NOMO-1 treated with DMSO at 0.1 percent for 48 hours (cell line): Measurements from ENCODE around the gene PTGER3.
A peak's percentile ranks its signal among the peaks of the same experiment; 100 is the strongest.

Experiments
- DNase-seq: peaks from one replicate; lab custom pipeline; 2025; ENCODE audit not compliant: unreplicated experiment; lab: John Stamatoyannopoulos, UW

Gene PTGER3

DNA sequence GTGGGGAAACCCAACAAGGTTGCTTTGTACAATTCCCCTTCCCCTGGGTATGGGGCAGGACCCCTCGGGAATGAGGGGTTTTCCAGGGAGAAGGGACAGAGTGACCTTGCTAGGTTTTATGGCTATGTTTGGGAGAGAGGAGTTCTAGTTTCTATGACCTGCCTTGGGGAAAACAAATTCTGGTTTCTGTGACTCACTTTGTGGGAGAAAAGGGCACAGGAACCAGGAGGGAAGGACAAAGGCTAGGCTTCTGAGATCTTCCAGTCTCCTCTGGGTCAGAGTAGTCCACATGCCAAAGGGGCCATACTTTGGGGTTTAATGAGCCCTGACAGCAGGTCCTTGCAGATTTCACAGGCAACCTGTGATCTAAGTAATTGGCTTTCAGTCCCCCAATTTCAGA is 5.5 kb upstream of the PTGER3 start:
- DNase-seq: no peak

DNA sequence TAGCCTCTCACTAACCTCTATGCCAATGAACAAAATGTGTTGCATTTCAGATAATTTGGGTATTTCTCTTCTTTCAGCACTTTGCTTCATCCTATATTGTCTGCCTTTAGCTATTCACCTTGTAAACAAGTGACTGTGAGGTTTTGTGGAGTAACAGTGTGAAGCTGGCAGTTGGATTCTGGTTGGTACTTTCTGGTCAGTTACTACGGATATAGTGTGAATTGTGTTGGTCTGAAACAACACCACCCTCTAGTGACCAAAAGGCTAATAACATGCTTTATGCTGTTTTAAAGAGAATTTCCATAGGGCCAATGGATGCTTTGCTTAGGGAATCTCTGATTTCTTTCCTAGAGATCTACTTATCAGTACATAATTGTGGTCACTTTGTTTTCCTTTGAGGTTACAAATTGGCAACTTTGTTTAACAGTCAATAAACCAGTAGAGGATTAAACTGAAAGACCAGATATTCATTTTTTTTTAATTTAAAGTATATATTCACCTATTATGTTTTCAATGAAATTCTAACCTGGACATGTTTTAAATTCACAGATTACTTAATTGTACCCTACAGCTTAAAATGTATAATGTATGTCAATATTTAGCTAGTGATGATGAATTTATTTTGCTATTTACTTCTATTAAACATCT is 2.5 kb upstream of the PTGER3 start:
- DNase-seq: peak; percentile 63

DNA sequence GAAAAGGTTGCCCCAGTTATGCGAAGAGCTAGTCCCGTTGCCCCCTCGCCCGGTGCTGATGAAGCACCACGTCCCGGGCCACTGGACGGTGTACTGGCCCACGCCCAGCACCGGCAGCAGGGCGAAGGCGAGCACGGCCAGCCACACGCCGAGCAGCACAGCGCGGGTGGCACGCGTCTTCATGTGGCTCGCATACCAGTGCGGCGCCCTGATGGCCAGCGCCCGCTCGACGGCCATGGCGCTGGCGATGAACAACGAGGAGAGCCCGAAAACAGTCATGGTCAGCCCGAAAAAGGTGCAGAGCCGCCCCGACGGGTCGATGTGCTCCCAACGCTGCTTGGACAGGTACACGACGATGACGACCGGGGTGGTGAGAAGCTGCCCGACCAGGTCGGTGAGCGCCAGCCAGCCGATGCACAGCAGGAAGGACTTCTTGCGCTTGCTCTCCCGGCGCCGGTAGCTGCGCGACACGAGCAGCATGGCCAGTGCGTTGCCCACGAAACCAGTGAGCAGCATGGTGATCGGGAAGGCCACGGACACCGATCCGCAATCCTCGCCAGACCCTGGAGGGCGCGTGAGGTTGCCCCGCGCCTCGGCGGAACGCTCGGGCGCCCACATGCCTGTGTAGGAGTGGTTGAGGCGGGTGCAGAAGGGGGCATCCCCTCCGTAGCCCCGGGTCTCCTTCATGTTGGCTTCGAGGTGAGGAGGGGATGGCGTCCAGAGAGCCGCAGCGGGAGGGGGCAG is 553 bp downstream of the PTGER3 start:
- no peak for DNase-seq

DNA sequence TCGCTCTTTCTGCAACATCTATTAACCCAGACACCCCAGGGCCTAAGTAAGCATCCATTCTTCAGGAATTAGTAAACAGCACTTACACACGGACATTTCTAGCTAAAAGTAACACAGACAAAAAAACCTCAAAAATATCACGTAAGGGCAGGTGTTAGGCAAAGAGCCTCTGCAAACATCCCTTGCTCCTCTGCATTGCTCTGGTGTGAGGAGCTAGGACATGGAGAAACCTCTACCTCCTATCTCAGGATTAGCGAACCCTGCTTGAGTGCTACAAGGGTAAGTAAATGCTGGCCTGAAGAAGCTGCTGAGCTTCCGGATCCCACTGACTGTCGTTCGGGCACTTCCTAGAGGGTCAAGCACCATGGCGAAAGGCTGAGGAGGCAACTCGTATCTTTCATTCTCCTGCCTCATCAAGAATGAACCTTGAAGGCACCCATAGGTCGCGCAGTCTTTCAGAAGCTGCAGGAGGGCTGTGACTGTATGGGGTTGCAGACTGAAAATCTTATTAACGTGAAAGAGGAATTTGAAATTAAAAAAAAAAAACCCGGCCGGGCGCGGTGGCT is 2.1 kb downstream of the PTGER3 start:
- no peak for DNase-seq

DNA sequence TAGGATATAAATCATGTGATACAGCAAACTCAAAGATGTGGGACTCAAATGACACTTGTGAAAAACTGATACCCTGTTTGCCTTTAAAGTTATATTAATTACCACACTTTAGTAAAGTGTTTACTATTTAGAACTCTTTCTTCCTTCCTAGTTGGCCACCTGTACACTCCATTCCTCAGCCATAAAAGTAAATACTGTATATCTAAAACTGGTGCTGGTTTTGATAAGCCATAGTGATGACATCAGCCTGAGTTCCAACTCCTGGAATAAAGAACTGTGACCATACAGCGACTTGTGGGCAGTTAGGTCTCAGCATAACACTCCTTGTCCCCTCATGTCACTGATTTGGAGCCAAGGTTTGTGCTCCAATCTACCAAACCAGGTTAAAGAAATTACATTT is 2.8 kb downstream of the PTGER3 start:
- no peak for DNase-seq

DNA sequence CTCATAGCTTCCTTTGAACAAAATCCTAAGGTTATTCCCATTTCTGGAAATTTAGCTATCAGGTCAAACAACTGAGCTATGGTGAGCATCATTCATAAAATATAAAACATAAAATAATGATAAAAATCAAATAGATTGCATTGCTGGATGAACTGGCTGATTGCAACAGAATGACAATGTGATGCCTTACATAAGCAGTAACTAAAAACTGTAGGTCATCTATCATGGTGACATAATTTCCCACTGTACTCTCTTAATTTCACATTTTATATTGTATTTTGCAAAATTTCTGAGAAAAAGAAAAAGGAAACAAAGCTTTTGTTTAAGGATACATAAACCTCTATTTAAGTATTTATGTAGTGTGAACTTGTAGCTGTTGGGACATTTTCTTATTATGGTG is 4.6 kb downstream of the PTGER3 start:
- DNase-seq: no peak

DNA sequence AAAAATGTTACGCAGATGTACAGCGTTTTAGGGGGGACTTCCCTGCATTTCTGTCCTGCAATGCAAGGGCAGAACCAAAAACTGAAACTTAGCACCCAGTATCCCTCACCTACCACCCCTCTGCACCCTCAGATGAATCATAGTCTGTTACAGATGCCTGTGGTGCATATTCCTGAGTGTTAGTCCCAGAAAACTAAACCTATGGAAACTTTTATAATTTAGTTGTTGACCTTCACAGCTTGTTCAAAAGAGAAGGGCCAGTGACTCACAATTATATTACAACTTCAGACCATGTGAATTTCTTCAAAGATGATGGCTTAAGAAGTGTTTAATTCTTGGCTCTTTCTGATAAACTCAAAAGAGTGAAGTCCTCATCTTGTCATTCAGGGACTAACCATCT is 5.8 kb downstream of the PTGER3 start:
- DNase-seq: no peak

DNA sequence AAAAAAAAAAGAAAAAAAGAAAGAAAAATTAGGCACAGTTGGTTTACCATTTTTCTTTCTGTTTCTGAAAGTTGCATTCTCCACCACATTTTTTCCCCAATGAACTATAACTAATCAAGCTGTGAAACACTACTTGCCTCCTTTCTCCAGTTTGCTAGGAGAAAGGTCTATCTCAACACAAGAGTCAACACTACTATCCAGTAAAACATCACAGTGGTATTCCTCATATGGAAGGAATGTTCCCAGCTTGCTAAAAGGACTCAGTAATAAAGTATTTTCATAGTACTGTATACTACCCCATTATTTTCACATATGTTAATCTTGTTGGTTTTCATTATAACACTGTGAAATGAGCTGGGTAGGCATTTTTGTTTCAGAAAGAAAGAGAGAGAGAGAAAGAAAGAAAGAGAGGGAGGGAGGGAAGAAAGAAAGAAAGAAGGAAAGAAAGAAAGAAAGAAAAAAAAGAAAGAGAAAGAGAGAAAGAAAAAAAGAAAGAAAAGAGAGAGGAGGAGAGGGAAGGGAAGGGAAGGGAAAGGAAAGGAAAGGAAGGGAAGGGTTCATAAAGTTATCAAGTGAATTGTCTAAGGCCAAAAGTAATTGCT is 7.9 kb downstream of the PTGER3 start:
- no peak for DNase-seq

DNA sequence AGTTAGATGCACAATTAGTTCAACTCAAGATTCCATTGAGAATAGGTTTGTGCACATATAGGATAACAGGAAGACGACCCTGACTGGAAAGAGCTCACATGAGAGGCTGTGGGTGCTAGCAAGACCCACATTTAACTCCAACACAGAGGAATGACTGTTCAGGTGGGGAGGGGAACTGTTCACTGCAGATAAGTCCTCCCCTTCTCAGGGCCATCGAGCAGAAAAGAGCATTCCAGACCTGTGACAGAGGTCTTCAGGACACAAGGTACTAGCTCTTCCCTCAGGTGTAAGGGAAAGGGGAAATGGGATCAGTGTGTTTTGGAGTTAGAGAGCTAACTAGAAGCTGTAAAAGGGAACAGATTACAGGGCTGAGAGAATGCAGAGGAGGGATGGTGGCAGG is 8.7 kb downstream of the PTGER3 start:
- DNase-seq: no peak

DNA sequence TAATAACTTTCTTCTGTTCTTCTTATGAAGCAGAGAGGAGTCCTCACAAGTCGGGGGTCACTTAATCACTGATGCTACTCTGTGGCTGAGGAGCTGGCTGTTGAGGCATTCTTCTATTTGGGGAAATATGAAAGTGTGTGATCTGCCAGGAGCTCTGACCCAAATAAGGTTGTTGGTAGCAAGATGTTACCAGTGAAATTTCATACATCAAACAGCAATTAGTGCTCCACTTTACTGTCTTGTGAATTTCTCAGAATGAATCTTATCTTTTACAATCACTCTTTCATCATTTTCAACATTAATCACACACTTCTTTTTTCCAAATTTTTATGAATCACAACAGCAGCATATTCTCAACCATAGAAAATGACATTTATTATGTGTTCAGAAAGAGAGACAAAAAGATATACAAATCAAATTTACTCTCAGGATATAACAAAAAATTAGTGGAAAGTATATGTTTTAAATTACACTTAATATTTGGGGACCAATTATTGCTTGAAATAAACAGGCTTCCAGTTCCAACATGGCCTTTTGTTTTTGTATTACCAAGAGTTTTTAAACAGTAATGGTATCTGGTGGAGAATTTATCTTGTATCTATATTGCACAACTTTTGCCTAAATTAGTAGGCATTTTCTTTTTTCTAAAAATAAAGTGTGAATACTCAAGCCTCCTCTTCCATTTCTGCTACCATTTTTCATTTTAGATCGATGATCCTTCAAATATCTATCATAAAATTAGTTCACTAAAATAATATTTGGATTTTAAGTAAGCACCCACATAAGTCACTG is 9.6 kb downstream of the PTGER3 start:
- DNase-seq: no peak

DNA sequence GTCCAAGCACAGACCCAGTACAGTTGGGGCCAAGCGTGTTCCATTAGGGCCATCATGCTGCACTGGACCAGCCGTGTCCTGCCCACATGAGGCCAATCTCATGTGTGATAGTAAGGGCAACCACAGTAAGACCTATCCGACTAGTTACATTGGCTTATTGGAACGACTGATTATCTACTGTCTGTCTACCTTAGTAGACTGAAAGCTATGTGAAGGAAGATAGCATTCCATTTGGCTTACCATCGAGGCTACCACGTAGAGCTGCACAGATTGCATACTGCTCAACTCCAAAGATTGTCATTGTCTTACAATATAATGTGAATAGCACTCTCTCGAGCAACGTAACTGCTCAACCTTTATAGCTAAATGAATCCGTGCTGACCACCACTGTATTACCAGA is 10.6 kb downstream of the PTGER3 start:
- DNase-seq: no peak

DNA sequence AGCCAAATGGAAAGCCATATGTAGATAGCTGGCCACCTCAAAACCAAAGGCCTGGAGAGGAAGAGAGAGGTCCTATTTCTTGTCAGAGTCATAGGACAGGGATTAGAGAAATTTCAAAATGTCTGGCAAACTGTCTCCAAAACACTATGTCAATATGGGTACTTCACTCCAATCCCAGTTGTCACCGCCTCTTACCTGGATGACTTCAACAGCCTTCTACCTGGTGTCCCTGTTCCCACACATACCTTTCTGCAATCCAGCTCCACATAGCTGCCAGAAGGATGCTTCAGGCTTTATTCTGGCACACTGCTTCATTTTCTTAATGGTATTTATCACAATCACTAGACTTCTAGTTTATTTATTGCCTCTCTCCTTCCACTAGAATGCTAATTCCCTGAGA is 14.5 kb downstream of the PTGER3 start:
- no peak for DNase-seq

DNA sequence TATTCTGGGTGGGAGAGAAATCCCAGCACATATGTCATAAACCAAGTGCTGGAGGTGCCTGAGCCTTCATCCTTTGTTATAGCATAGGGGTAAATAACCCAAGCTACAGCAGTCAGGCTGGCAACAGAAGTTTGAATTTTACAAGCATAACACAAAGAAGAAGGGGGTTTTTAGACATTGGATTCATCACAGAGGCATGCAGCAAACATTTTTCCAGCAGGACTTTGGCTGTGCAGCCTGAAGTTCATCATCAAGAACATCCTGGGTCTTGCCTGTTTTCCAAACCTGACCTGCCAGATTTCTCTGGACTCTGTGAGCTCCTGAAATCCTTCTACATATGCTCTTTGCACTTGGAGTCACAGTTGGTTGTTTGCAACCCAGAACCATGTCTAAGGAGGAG is 16.2 kb downstream of the PTGER3 start:
- no peak for DNase-seq

DNA sequence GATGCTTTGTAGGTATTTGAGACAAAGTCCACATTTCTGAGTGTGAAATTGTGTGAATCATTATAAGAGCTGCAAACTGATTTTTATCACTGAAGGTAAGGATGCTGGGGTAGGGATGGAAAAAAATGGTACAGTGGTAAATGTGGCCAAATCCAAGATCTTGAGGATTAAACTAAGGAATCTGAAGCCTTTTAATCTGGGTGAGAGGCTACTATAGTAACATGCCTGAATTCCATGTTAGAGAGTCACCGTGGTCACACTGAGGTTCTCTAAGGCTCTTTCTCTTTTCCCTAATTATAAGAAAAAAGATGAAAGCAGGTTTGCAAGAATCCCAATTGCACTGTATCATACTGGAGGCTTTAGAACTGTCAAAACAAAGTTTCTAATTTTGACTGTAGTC is 17.6 kb downstream of the PTGER3 start:
- no peak for DNase-seq

DNA sequence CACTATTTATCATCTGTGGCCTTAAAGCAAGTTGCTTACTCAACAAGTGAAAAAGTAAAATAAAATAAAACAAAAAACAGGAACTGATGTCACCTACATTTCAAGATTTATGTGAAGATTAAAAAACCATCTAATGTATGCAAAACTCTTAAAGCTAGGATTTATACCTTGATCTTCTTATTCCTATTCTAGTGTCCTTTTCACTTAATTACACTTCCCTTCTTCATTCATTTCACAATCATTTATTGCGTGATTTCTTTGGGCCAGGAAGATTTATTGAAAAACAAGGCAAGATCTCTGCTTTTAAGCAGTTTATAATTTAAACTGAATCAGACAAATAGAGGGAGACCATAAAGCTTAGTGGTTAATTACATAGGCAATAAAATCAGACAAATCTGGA is 18.6 kb downstream of the PTGER3 start:
- DNase-seq: peak; percentile 8

DNA sequence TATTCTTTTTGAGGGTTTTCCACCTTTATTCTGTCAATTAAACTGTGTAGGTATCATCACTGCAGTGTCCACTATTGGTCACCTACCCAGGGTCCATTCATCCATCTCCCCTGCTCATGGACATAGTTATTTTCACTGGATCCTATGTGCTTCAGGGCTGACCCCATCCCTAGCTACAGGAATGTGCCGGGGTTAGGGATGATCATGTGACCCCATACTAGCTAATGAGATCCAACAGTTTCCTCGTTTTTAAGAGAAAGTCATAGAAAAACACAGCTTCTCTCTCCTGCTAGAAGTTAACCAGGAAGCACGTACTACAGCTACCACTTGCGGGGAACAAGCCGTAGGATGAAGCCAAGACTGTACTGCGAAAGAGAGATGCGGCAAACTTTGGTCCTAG is 19.6 kb downstream of the PTGER3 start:
- DNase-seq: no peak

DNA sequence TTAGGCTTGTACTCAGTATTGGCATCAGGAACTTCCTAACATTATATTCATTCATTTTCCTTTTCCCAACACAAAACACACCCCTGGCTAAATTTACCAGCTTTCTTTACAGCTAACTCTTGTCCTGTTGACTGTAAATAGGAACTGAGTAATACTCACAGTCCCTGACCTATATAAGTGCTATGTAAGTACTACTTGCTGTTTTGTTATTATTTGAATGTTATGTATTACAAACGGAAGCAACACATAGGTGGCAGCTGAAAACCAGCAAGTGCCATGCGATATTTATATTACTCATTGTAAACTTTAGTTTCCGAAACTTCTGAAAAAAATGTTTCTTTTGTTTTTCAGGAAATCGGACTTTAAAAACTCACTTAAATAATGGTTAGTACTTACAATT is 21.5 kb downstream of the PTGER3 start:
- DNase-seq: no peak

DNA sequence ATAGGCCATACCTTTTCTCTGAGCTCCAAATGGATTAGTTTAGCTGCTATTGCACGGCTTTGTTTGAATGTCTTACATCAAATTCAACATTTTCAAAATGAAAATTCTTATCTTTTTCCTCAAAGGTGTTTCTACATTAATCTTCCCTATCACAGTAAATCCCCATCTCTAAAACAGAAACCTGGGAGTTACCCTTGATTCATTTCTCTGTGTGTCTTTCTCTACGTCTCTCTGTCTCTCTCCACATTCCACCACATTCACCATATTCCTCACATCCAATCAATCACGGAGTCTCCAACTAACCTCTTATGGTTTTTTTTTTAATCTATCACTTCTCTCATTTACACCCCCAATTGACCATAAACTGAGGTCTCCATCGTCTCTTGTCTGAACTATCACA is 24.1 kb downstream of the PTGER3 start:
- no peak for DNase-seq

DNA sequence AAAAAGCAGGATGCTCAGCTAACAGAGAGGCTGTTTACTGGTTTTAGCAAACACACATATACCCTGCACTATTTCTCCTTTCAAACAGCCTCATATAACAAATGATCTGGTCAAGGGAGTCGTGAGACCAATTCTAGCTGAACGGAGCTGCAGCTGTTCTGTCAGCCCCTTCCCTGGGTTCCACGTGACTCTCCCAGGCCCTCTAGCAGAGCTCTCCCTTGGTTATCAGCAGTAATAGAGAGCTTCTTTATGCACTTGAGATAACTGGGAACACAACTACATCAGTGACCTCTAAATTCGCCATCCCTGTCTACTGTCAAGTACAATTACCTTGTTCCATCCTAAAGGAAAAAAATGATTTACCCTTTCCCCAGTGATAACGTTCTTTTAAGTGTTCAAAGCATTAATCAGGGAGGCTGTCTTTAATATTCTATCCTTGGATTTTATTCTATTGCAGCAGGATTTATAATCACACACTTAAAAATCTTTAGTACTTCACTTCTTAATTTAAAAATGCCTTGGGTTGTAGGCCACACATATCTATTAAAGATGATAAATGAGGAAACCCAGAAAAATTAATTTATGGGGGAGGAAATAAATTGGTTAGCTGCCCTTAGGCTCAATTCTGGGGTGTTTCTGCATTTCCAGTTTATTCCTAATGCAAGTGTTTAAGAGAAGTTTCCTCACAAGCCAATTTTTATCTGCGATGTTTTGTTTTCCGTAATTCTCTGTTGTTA is 28.2 kb downstream of the PTGER3 start:
- no peak for DNase-seq

DNA sequence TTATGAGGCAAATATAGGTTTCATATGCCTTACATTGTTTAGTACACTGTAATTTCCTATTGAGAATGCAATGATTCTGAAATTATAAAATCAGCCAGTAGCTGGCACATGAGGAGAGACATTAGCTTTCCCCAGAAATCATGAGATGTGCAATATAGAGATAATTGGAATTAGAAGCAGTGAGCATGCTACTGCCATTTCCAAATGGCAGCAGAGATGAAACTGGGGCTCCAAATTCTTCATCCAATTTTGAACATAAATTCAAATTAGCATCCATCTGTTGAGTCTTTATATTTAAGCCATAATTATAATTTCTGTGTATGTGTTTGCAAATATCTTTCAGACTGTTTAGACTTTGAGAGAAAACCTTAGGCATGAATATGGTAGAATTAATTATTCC is 28.8 kb downstream of the PTGER3 start:
- no peak for DNase-seq

DNA sequence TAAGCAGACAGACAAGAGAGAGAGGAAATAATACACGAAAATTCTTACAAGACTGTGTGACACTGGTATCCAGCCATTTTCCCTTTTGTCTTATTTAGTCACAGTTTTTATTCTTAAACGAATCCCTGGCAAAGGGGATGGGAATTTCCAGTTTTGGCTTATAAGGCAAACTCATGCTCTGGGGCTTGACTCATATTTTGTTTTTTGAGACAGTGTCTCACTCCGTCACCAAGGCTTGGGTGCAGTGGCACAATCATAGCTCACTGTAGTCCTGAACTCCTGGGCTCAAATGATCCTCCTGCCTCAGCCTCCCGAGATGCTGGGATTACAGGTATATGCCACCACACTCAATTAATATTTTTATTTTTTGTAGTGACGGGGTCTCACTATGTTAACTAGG is 31.9 kb downstream of the PTGER3 start:
- no peak for DNase-seq
